ENCODE measurements around the gene ACOX3. TPM values are rescaled to one million over a fixed set of nuclear protein-coding genes. Genes with fewer than 3 reads are reported as not detected.

The ACOX3 gene
- total RNA-seq, 1 donor from 2014 or later, result 21.6 TPM

DNA sequence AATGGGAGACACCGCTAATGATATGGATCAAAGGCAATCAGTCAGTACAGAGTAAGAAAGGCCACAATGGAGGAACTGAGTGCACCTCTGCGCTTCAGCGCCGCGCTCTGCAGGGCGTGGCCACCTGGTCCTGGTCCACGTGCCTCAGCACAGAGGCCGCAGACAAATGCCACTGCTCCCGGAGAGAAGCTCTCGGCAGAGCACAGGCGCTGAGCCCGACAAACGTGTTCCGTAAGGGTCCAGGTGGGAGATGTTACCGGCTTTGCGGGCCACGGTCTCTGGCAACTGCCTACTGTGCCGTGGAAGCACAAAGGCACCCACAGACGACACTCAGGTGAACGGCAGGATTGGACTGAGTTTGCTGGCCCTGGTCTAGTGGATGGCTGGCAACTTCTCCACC lies 68.9 kb downstream of the ACOX3 start:
- TF ChIP-seq, protein P1, sequence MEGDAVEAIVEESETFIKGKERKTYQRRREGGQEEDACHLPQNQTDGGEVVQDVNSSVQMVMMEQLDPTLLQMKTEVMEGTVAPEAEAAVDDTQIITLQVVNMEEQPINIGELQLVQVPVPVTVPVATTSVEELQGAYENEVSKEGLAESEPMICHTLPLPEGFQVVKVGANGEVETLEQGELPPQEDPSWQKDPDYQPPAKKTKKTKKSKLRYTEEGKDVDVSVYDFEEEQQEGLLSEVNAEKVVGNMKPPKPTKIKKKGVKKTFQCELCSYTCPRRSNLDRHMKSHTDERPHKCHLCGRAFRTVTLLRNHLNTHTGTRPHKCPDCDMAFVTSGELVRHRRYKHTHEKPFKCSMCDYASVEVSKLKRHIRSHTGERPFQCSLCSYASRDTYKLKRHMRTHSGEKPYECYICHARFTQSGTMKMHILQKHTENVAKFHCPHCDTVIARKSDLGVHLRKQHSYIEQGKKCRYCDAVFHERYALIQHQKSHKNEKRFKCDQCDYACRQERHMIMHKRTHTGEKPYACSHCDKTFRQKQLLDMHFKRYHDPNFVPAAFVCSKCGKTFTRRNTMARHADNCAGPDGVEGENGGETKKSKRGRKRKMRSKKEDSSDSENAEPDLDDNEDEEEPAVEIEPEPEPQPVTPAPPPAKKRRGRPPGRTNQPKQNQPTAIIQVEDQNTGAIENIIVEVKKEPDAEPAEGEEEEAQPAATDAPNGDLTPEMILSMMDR (IDR thresholded peaks at IDR 0.05), result no peak
- Histone ChIP-seq H3K36me3 (peaks cover under 1% of the 10 kb centered on the region), H3K4me1 (no peaks in the 10 kb centered on the region), H3K27me3 (no peaks in the 10 kb centered on the region), H3K4me3 (no peak overlapping the region), H3K9me3 (no peaks in the 10 kb centered on the region), H3K27ac (no peak overlapping the region)
- ATAC-seq (no peak), DNase-seq (peak; percentile 45)
- intact Hi-C loops (cut with DNase I), result no loop called here

DNA sequence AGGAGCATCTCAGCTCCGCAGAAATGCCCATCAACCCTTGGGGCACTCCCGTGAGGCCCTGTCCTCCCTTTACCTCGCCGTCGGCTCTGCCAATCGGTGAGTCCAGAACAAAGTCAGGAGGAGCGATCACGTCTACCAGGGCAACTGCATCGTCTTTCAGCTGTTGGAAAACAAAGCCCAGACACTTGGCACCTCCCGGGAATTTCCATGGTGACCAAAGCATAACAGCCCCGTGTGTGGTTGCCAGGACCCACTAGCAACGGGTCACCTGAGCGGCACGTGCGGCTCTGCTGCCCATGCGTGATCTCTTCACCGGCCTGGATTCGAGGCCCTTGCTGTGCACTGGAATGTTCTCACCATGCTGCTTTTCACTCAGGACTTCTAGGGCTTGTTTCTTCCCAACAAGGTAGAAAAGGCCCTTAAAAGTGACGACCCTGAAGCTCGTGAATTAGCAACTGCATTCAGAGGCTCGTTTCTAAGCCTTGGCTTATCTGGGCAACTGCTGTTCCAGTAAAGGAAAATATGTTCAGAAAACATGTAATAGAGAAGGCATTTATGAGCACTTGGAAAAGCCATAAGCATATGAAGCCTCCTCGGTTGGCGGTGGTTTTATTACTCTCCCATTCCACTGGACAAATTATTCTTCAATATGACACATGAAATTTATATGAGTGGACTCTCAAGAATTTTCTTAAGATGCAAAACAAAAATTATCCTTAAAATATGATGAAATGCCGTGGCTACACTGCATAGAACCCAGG lies 69.5 kb downstream of the ACOX3 start:
- no peaks in the 10 kb centered on the region for H3K27me3 ChIP-seq
- no peaks in the 10 kb centered on the region for H3K4me1 ChIP-seq
- H3K36me3 ChIP-seq, result peaks cover 6% of the 10 kb centered on the region
- H3K4me3 ChIP-seq, result no peak overlapping the region
- ATAC-seq, result no peak
- intact Hi-C loops (cut with DNase I), result no loop called here
- DNase-seq, result peak; percentile 38
- TF ChIP-seq, protein P1 (IDR thresholded peaks at IDR 0.05), result no peak
- H3K9me3 ChIP-seq, result no peaks in the 10 kb centered on the region
- no peak overlapping the region for H3K27ac ChIP-seq

- H3K4me1 ChIP-seq, result no peaks in the 10 kb centered on the region
- no peaks in the 10 kb centered on the region for H3K27me3 ChIP-seq
- DNase-seq, result peak; percentile 52
- TF ChIP-seq, protein P1 (IDR thresholded peaks at IDR 0.05), result no peak
- peaks cover 7% of the 10 kb centered on the region for H3K36me3 ChIP-seq
- ATAC-seq, result no peak
- no peak overlapping the region for H3K27ac ChIP-seq
- H3K9me3 ChIP-seq, result no peaks in the 10 kb centered on the region
- no peak overlapping the region for H3K4me3 ChIP-seq
- intact Hi-C loops (cut with DNase I), result no loop called here
These were observed 70.3 kb downstream of the ACOX3 start for GRCh38 chr4:8370106-8370787.

GRCh38 chr4:8369426-8370105 lies 71.0 kb downstream of the ACOX3 start:
- ATAC-seq (no peak), DNase-seq (no peak)
- H3K36me3 ChIP-seq, result peaks cover 7% of the 10 kb centered on the region
- H3K27ac ChIP-seq, result no peak overlapping the region
- H3K4me1 ChIP-seq, result no peaks in the 10 kb centered on the region
- no peaks in the 10 kb centered on the region for H3K9me3 ChIP-seq
- intact Hi-C loops (cut with DNase I), result no loop called here
- TF ChIP-seq, protein P1 (IDR thresholded peaks at IDR 0.05), result no peak
- H3K27me3 ChIP-seq, result no peaks in the 10 kb centered on the region
- no peak overlapping the region for H3K4me3 ChIP-seq

DNA sequence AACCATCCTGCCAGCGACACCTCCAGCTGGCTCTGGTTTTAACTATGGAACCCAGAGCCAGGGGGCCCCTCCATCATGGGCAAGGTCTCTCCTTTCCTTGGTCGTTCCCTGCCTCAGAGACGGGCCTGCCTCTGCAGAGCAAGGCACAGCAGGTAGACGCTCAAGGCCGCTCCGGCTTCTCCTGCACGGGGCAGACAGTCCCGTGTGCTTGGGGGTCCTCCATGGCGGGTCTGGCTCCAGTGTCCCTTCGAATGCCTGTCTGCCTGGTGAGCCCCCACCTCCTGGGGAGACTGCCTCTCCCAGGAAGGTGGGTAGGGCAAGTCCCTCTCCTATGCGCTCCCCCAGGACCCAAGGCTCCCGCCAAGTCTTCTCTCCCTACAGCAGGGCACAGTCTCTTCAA lies 71.5 kb downstream of the ACOX3 start:
- TF ChIP-seq, protein P1 (IDR thresholded peaks at IDR 0.05), result no peak
- no peaks in the 10 kb centered on the region for H3K27me3 ChIP-seq
- no peaks in the 10 kb centered on the region for H3K4me1 ChIP-seq
- H3K36me3 ChIP-seq, result peaks cover 7% of the 10 kb centered on the region
- no peak for ATAC-seq
- no peaks in the 10 kb centered on the region for H3K9me3 ChIP-seq
- DNase-seq, result peak; percentile 64
- no peak overlapping the region for H3K4me3 ChIP-seq
- no peak overlapping the region for H3K27ac ChIP-seq
- intact Hi-C loops (cut with DNase I), result no loop called here

All from upper lobe of right lung (tissue), 1 donor.